ENCODE data around the gene EPB41L2. TPM values are rescaled to one million over a fixed set of nuclear protein-coding genes. Genes with fewer than 3 reads are reported as not detected.

EPB41L2 gene
- 61.6 and 62.7 TPM in 2 replicates for total RNA-seq
- long read RNA-seq, full-length matches to known transcripts, result 14 of 60 reads
- long read RNA-seq, partial matches to known transcripts, result 31 of 60 reads
- long read RNA-seq, other reads (novel, unspliced or antisense), result 15 of 60 reads

DNA sequence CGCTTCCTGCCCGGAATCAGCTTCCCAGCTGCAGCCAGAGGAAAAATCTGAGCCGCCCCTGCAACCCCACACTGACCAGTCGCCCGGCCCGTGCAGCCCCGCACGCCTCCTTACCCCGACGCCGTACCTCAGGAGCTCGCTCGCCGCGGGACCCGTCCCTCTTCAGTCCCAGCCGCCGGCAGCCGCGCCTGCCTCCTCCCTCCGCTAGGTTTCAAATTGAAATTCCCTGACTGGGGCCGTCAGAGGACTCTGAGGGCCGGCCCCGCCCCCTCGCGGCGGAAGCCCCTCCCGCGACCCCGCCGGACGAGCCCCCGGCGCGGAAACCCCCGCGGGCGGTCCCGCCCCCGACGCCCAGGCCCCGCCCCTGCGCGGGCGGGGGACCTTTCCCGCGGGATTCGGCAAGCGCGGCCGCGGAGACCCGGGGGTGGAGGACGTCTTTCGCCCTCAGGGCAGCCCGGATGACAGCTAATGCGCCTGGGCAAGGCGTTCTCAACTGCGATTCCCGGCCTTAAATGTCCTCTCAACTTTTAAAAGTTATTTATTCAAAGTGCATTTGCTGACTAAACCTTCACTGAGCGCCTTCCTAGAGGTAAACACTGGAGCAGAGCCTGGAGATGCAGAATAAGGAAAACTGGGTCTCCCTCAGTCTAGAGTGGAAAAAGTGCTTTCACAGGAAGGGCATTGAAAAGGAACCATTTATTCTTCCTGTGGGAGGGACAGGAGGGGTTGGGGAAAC lies at the start of gene EPB41L2:
TSS of gene EPB41L2 (minus strand) at position 218 of the 736 bp plus-strand sequence. CDS start 106,760 bp downstream, outside the sequence.
- Mint-ChIP-seq H3K4me1 (ENCODE audit: low read depth) (peaks cover 17% of the 10 kb centered on the region), H3K27me3 (peaks cover 20% of the 10 kb centered on the region), H3K36me3 (ENCODE audit: insufficient read depth) (peaks cover under 1% of the 10 kb centered on the region), H3K9me3 (ENCODE audit: low read depth) (no peaks in the 10 kb centered on the region), H3K4me3 (ENCODE audit: low read depth) (peak within 1 kb of the TSS; percentile 85), H3K27ac (peak within 1 kb of the TSS; percentile 91)
- peak; percentile 91 for DNase-seq (ENCODE audit: low spot score, unreplicated experiment)
- TF ChIP-seq, protein P1, sequence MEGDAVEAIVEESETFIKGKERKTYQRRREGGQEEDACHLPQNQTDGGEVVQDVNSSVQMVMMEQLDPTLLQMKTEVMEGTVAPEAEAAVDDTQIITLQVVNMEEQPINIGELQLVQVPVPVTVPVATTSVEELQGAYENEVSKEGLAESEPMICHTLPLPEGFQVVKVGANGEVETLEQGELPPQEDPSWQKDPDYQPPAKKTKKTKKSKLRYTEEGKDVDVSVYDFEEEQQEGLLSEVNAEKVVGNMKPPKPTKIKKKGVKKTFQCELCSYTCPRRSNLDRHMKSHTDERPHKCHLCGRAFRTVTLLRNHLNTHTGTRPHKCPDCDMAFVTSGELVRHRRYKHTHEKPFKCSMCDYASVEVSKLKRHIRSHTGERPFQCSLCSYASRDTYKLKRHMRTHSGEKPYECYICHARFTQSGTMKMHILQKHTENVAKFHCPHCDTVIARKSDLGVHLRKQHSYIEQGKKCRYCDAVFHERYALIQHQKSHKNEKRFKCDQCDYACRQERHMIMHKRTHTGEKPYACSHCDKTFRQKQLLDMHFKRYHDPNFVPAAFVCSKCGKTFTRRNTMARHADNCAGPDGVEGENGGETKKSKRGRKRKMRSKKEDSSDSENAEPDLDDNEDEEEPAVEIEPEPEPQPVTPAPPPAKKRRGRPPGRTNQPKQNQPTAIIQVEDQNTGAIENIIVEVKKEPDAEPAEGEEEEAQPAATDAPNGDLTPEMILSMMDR (IDR thresholded peaks at IDR 0.05; ENCODE audit: unreplicated experiment), result peak; percentile 42

DNA sequence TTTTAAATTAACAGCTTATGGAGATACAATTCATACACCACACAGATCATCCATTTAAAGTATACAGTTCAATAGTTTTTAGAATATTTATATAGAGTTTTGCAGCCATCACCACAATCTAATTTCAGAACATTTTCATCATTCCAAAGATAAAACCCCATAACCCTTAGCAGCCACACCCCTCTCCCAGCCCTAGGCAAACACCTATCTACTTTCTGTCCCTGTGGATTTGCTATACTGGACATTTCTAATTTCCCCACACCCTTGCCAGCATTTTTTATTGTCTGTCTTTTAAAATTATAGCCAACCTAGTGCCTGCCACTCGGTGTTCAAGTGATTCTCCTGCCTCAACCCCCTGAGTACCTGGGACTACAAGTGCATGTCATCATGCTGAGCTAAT lies 49.2 kb upstream of the EPB41L2 start:
- no peaks in the 10 kb centered on the region for H3K36me3 Mint-ChIP-seq (ENCODE audit: insufficient read depth)
- H3K27ac Mint-ChIP-seq, result no peak overlapping the region
- no peaks in the 10 kb centered on the region for H3K4me1 Mint-ChIP-seq (ENCODE audit: low read depth)
- no peak for DNase-seq (ENCODE audit: low spot score, unreplicated experiment)
- H3K27me3 Mint-ChIP-seq, result no peaks in the 10 kb centered on the region
- TF ChIP-seq, protein P1 (IDR thresholded peaks at IDR 0.05; ENCODE audit: unreplicated experiment), result no peak
- H3K9me3 Mint-ChIP-seq (ENCODE audit: low read depth), result no peaks in the 10 kb centered on the region
- H3K4me3 Mint-ChIP-seq (ENCODE audit: low read depth), result no peak overlapping the region

DNA sequence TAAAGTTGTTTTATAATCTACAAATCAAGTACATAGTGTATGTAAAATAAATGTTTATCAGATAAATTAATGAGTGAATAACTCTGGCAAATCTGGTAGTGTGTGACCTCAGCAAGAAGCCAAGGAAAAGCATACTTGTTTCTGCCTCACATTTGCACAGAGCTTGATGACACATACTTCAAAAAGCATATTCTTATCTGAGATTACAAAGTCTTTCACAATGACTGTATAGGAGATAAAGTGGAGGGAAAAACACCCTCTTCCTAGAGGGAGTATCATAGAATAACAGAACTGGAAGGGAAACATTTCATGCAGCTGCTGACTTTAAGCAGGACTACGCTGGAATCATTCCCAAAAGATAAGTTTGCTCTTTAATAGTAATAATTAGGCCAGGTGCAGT lies 44.1 kb upstream of the EPB41L2 start:
- no peaks in the 10 kb centered on the region for H3K36me3 Mint-ChIP-seq (ENCODE audit: insufficient read depth)
- TF ChIP-seq, protein P1 (IDR thresholded peaks at IDR 0.05; ENCODE audit: unreplicated experiment), result no peak
- no peak overlapping the region for H3K27ac Mint-ChIP-seq
- no peak overlapping the region for H3K4me3 Mint-ChIP-seq (ENCODE audit: low read depth)
- peaks cover 3% of the 10 kb centered on the region for H3K4me1 Mint-ChIP-seq (ENCODE audit: low read depth)
- H3K9me3 Mint-ChIP-seq (ENCODE audit: low read depth), result no peaks in the 10 kb centered on the region
- no peaks in the 10 kb centered on the region for H3K27me3 Mint-ChIP-seq
- DNase-seq (ENCODE audit: low spot score, unreplicated experiment), result no peak

DNA sequence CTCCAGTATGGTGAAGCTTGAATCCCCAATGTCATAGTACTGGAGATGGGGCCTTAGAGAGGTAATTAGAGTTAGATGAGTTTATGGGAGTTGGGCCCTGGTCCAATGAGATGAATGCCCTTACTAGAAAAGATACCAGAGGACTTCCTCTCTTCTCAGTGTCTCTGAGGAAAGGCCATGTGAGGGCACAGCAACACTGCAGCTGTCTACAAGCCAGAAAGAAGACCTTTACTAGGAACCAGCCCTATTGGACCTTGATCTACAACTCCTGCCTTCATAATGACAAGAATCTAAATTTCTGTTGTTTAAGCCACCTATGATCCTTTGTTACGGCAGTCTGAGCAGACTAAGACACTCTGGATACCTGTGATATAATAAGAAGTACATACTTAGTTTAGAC lies 40.9 kb upstream of the EPB41L2 start:
- TF ChIP-seq, protein P1 (IDR thresholded peaks at IDR 0.05; ENCODE audit: unreplicated experiment), result no peak
- no peak for DNase-seq (ENCODE audit: low spot score, unreplicated experiment)
- peaks cover 12% of the 10 kb centered on the region for H3K9me3 Mint-ChIP-seq (ENCODE audit: low read depth)
- no peaks in the 10 kb centered on the region for H3K36me3 Mint-ChIP-seq (ENCODE audit: insufficient read depth)
- H3K27me3 Mint-ChIP-seq, result no peaks in the 10 kb centered on the region
- no peak overlapping the region for H3K4me3 Mint-ChIP-seq (ENCODE audit: low read depth)
- peaks cover 3% of the 10 kb centered on the region for H3K4me1 Mint-ChIP-seq (ENCODE audit: low read depth)
- no peak overlapping the region for H3K27ac Mint-ChIP-seq

DNA sequence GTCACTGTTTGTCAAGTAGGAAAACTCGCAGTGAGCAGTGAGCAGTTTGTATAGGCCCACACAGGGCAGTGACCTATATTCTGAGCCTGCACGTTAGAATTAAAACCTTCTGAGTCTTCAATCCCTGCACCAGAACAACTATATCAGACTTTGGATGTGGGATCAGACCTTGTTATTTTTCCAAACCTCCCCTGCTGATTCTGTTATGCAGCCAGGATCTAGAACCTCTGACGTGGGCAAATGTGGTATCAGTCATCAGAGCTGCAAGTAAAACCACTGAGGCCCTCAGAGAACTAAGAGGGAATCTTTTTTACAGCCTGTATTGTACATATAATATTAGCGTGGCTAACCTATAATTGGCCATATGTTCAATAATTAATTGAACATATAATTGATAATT lies 40.3 kb upstream of the EPB41L2 start:
- Mint-ChIP-seq H3K27me3 (no peaks in the 10 kb centered on the region), H3K27ac (no peak overlapping the region), H3K4me1 (ENCODE audit: low read depth) (peaks cover 3% of the 10 kb centered on the region), H3K9me3 (ENCODE audit: low read depth) (peaks cover 12% of the 10 kb centered on the region), H3K36me3 (ENCODE audit: insufficient read depth) (no peaks in the 10 kb centered on the region), H3K4me3 (ENCODE audit: low read depth) (no peak overlapping the region)
- DNase-seq (ENCODE audit: low spot score, unreplicated experiment), result no peak
- TF ChIP-seq, protein P1 (IDR thresholded peaks at IDR 0.05; ENCODE audit: unreplicated experiment), result no peak

Measured in progenitor cell of endocrine pancreas (in vitro differentiated cells).